Measurements from ENCODE around the gene NACC2.

DNA sequence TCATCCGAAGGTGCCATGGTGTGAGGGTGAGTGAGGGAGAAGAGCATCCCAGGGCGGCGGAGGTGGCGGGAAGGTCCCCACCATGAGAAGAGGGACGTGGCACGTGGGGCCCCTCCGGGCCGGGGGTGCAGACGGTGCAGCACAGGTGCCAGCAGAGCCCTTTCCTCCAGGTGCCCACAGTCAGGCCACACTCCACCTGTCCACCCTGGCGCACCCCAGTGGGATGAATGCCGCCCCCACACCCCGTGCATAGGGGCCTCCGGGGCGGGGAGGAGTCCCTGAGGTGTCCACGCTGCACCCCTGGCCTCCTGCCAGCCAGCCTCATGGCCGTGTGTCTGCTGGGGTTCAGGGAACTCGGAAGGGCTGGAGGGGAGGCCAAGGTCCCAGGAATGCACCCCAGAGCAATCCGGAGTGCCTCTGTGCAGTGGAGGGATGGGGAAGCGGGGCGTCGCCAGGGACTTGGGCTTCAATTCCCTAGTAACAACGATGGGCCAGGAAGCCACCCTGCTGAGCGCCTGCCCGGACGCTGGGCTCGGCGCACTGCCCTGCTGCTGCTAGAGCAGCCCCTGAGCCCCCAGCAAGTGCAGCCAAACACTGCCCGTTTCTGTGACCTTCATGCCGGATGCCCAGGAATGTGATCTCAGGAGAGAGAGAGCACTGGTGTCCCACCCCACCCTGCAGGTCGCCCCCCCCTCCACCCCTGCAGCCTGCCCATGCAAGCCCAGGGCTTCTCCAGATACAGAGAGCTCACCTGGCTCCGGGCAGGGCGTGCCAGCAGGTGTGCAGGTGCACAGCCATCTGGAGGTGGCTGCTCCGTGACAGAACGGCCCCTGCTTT lies 8.8 kb upstream of the NACC2 start:
- no peak for TF ChIP-seq CTCF (IDR thresholded peaks at IDR 0.05; ENCODE audit: poor library complexity)
- TF ChIP-seq EZH2phosphoT487 (IDR thresholded peaks at IDR 0.05; ENCODE audit: low read depth, severe bottlenecking, unreplicated experiment): no peak
- TF ChIP-seq EZH2 (IDR thresholded peaks at IDR 0.05; ENCODE audit: borderline replicate concordance): no peak

All from hepatocyte (in vitro differentiated cells).